OCI-M2 (cell line): ENCODE data around the gene MFAP2.

ENCODE experiments used
- DNase-seq: peaks from one replicate; lab custom pipeline; 2025; ENCODE audit not compliant: unreplicated experiment; lab: John Stamatoyannopoulos, UW

MFAP2 gene

GRCh38 chr1:16981269-16981849 is 939 bp upstream of the MFAP2 start:
- DNase-seq, result no peak

- no peak for DNase-seq
Observed at GRCh38 chr1:16979475-16980327, 719 bp downstream of the MFAP2 start.

GRCh38 chr1:16978567-16979474 is 1.6 kb downstream of the MFAP2 start:
- DNase-seq, result no peak

GRCh38 chr1:16978139-16978538 is 2.3 kb downstream of the MFAP2 start:
- no peak for DNase-seq

GRCh38 chr1:16977377-16977776 is 3.0 kb downstream of the MFAP2 start:
- DNase-seq, result no peak

- no peak for DNase-seq
Observed at GRCh38 chr1:16976966-16977365, 3.5 kb downstream of the MFAP2 start.

- no peak for DNase-seq
Observed at GRCh38 chr1:16975838-16976237, 4.6 kb downstream of the MFAP2 start.

GRCh38 chr1:16975211-16975610 is 5.2 kb downstream of the MFAP2 start:
- no peak for DNase-seq

GRCh38 chr1:16973215-16973614 is 7.2 kb downstream of the MFAP2 start:
- no peak for DNase-seq

GRCh38 chr1:16972189-16972895 is 8.1 kb downstream of the MFAP2 start:
- no peak for DNase-seq

- DNase-seq, result no peak
Observed at GRCh38 chr1:16971341-16972188, 8.9 kb downstream of the MFAP2 start.

GRCh38 chr1:16970132-16970910 is 10.1 kb downstream of the MFAP2 start:
- DNase-seq, result no peak

GRCh38 chr1:16969651-16970050 is 10.8 kb downstream of the MFAP2 start:
- DNase-seq, result no peak

GRCh38 chr1:16969057-16969611 is 11.3 kb downstream of the MFAP2 start:
- no peak for DNase-seq

- DNase-seq, result no peak
Observed at GRCh38 chr1:16968372-16968771, 12.0 kb downstream of the MFAP2 start.

GRCh38 chr1:16967962-16968361 is 12.5 kb downstream of the MFAP2 start:
- DNase-seq, result no peak

- DNase-seq, result no peak
Observed at GRCh38 chr1:16967095-16967575, 13.3 kb downstream of the MFAP2 start.

GRCh38 chr1:16966282-16966681 is 14.1 kb downstream of the MFAP2 start:
- no peak for DNase-seq
